HG02571 (cell line): Measurements from ENCODE around the gene BCKDK.
"Not testable (repeated sequence)": the region's sequence is repeated elsewhere in the genome, so short reads cannot be mapped to it uniquely, and the experiment has no call there.

ENCODE experiments used
- ATAC-seq: cut with Tn5 transposase; IDR thresholded peaks from one replicate; pipeline ENCODE4 v1.9.1; 2021; ENCODE audit warnings: mild to moderate bottlenecking, moderate library complexity; ENCODE audit not compliant: unreplicated experiment

Gene BCKDK

DNA sequence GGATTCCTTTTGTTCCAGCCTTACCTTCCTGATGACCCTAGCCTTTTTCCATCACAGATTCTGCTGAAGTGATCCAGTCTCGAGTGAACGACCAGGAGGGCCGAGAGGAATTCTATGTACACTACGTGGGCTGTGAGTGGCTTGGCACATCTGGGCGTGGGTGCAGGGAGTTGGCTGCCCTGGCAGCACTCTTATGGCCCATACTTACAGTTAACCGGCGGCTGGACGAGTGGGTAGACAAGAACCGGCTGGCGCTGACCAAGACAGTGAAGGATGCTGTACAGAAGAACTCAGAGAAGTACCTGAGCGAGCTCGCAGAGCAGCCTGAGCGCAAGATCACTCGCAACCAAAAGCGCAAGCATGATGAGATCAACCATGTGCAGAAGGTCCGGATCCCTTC is 11.9 kb downstream of the BCKDK start:
- ATAC-seq: no peak

DNA sequence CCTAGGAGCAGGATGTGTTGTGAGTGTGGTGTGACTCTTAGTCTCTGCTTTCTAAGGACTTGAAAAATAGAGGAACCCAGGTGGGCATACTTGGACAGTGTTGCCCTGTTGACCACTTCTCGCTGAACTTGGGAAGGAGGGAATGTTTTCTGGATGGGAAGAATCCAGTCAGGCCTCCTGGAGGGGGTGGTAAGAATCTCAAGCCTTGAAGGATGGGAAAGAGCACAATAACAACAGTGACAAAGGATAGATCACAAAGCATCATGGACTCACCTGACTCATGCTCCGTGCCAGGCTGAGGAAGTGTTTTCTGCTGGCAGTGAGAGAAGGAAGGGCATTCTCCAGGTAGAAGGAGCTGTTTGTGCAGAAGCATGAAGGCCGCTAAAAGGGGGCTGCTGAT is 17.7 kb downstream of the BCKDK start:
- ATAC-seq: no peak

DNA sequence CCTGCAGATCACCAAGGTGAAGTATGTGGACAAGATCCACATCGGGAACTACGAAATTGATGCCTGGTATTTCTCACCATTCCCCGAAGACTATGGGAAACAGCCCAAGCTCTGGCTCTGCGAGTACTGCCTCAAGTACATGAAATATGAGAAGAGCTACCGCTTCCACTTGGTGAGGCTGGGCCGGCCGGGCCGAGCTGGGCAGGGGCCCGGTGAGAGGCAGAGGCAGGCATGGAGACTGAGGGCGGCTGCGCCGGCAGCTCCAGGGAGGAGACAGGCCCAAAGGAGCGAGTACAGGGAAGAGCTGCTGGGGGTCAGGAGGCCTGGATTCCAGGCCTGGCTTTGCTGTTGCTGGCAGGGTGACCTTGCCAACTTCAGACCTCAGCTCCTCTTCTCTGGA is 19.0 kb downstream of the BCKDK start:
- ATAC-seq: no peak

DNA sequence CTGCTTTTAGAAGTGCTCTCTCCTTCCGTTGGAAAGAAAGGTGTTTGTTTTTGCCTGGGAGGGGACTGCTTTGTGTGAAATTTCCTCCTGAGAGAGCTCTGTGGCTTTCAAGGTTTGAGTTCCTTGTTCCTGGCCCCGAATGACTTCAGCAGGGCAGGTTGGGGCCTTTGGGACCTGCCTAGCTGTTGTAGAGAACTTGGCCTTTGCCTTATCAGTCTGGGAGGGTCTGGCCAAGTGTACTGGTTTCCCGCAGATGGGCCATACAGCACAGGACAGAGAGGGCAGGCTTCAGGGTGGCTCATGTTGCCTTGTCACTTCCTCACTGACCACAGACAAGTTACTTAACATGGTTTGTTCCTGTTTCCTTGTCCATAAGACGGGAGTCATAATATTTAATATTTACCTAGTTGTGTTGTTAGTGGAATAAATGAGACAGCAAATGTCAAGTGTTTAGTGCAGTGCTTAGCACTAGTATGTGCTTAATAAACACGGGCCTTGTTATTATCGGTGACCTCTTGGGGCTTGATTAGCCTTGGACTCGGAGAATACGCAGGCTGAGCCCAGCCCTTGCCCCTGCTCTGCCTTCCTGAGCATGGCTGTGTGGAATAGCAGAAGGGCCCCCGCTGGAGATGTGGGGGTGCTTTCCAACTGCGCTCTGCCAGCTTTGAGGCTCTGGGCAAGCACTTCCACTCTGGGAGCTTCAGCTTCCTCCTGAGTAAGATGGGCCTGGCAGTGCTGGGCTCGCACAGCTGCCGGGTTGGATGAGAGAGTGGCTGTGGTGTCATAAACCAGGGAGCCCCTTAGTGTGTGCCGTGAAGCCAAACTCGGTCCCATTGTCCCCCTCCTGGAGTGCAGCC is 20.8 kb downstream of the BCKDK start:
- no peak for ATAC-seq

DNA sequence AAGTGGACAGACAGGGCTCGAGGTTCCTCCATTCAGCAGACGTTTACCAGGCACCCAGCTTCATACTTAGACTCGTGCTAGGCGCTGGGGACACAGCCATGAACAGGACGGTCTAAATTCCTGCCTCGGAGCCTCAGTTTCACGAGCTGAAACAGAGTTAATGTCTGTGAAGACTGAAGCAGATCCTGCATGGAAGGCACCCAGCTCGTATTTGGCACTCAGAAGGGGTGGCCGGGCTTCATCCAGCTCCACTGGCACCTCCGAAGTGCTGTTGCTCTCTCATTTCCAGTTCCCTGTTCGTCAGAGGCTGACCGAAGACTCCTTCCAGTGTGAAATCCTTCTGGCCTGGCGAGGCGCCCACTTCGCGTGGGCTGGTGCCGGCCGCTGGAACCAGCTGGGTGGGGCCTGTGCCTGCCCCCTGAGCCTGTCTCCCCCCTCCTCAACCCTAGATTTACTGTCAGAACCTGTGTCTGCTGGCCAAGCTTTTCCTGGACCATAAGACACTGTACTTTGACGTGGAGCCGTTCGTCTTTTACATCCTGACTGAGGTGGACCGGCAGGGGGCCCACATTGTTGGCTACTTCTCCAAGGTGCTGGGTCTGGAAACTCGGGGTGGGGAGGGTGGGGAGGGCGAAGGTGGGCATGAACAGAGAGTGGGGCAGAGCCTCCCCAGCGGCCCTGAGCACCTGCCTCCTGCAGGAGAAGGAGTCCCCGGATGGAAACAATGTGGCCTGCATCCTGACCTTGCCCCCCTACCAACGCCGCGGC is 21.6 kb downstream of the BCKDK start:
- ATAC-seq: no peak

DNA sequence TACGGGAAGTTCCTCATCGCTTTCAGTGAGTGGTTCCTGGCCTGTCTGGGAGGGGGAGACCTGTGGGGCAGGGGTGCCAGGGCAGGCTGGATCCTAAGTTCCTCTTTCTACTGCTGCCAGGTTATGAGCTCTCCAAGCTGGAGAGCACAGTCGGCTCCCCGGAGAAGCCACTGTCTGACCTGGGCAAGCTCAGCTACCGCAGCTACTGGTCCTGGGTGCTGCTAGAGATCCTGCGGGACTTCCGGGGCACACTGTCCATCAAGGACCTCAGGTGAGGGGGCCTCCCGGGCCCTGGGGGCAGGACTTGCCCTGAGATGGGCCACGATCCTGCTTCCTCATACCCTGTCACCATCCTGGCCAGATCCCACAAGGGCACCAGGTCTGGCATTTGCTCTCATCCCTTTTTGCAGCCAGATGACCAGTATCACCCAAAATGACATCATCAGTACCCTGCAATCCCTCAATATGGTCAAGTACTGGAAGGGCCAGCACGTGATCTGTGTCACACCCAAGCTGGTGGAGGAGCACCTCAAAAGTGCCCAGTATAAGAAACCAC is 22.2 kb downstream of the BCKDK start:
- ATAC-seq: no peak

DNA sequence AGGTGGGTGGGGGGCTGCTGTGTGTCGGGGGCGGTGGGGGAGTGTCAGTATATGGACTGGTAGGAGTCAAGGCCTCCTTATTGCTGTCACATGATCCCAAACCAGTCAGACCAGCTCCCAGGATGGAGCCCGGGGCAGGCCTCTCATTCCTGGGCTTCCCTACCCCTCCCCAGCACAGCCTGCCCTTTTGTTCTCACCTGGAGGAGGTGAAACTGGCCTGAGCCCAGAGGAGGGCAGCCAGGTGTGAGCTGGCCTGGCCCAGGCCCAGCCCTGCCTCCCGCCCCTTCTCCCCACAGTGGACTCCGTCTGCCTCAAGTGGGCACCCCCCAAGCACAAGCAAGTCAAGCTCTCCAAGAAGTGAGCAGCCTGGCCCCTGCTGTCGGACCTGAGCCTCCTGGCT is 22.7 kb downstream of the BCKDK start:
- ATAC-seq: no peak

DNA sequence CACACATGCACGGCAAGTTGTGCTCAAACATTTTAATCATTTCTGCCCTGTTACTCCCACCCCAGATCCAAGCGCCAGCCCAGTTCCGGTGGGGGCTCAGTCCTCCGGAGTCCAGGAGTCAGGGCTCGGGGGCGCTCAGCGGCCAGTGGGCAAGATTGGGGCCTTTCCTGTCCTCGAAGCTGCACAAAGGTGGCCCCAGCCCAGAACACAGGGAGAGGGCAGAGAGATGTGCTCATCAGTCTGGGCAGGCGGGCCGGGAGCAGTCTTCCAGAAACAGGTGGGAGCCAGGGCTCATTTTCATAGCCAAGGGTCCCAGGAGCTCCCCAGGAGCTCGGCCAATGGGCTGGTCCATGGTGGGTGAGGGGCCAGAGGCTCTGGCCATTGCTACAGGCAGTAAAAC is 23.2 kb downstream of the BCKDK start:
- no peak for ATAC-seq

DNA sequence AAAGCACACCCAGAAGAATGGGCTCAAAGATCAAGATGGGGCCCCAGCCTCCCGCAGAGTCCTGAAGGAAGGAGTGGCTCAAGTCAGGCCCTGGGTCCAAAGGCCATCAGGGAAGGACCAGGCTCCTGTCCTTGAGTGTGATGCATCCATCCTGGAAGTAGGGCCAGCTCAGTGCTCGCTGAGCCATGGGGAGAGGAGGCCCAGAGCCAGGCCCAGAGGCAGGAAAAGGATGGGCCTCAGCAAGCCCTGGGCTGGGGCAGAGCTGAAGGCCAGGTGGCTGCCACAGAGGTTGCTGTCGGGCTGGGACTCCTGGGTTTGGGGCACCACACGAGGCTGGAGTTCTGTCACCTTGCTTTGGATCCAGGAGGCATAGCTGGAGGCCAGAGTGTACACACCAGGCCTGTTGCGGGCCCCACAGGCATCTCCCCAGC is 23.7 kb downstream of the BCKDK start:
- no peak for ATAC-seq

DNA sequence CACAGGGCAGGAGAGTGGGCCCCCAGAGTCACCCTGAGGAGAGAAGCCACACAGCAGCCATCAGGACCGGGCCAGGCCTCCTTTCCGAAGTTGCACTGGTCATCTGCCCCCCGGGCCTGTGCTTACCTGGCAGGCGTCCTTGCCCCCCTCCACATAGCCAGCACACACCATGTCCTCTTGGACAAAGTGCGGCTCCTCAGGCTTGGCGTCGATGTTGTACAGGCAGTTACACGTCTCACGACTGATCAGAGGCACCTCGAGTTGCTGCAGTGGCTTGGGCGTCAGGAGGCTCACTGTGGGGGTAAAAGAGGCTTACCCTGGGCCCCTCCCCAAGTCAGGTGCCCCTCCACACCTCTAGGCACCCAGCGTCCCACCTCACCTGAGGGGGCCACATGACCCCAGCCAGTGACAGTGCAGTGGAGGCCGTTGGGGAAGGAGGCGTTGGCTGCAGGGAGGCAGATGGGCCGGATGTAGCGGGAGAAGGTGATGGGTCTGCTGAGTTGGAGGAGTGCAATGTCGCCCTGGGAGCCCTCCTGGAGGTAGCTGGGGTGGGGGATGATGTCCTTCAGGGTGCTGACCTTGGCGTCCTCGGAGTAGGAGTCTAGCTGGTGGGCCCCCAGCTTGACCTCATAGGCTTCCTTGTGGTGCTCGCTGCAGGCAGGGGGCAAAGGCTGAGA is 24.3 kb downstream of the BCKDK start:
- no peak for ATAC-seq

DNA sequence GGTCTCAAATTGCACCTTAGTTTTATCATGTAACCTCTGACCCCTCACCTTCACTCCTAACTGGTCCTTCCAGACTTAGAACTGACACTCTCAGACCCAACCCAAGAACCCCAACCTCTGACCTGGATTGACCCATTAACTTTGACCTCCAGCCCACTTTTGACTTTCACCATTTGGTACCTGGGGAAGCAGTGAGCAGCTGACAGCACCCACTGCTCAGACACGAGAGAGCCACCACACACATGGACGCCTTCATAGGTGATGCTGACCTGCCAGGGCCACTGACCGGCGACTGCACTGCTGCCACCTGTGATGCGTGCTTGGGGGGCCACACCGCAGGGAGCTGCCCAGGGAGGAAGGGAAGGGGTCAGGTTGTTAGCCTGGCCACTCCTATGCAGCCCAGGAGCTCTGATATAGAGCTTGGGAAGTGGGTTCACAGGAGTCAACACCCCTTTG is 24.9 kb downstream of the BCKDK start:
- no peak for ATAC-seq

DNA sequence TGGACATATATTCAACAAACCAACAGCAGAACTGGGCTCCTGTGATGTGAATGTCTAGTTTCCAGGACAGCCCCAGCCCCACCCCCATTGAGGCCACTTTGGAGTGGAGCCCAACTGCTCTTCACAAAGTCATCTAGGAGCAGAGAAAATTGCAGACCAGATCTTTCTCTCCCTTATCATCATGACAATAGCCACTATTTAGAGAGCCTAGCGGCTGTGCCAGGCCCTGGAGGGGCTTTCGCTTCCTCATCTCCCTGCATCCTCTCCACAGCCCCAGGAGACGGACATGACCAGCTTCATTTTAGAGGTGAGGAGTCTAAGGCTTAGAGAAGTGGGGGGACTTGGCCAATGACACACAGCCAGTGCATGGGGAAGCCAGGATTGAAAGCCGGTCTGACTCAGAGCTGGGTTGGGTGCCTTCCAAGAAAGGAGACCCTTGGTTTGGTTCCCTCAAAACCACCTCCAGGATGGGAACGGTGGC is 25.9 kb downstream of the BCKDK start:
- no peak for ATAC-seq

DNA sequence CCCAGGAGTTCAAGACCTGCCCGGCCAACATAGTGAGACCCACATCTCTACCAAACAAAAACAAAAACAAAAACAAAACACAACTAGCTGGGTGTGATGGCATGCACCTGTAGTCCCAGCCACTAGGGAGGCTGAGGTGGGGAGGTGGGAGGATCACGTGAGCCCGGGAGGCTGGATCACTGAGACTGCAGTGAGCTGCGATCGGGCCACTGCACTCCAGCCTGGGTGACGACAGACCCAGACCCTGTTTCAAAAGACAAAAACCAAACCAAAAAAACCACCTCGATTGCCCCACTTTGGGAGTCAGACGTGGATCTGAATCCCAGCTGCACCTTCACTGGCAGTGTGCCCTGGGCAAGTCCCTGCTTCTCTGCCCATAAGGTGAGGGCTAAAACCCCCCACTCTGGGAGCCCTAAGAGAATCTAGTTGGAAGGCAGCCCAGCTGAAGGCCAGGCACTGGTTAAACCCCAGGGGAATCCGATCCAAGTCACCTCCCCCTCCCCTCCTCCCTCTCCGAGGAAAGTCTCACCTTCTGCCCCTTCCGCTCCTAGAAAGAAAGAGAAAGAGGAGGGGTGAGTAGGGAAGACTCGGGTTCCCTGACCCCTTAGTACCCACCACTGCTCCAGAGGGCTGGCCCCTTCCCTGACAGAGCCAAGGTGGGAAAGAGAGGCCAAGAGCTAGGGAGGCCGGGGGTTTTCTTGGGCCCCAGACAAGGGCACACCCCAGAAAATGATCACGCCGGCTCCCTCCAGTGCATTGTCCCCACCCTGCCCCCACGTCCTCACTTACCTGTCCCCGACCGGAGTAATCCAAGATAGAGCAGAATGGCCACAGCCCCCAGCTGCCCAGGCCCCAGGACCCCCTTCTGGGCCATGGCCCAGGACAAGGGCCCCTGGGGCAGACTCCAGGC is 26.7 kb downstream of the BCKDK start:
- ATAC-seq: no peak

DNA sequence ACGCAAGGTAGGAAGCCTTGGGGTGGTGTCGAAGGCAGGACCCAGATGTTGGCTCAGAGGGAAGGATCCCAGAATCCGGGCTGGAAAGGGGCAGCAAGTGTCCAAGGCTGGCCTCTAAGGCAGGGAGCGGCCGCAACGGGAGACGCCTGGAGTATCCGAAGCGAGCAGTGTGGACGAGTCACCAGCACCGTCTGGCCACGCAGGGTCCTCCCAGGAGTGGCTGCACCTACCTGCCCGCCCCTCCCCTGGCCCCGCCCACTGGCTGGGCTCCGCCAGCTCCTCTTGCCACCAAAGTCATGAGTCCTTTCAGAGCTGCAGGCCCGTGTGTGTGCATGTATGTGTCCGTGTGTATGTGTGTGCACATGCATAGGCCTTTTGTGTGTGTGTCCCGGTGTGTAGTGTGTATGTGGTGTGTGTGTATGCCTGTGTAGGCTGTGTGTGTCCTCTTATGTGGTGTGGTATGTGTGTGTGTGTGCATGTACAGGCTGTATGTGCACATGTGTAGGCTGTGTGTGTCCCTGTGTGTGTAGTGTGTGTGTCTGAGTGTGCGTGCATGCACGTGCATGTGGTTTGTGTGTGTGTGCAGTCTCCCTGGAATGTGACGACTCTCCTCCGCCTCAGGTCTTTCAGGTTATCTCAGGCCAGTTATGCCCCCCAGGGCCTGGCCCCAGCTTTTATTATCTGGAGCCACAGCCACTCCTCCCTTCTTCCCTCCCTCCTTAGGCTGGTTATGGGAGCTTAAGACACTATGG is 27.5 kb downstream of the BCKDK start, which contains the start of gene PRSS8:
TSS of gene PRSS8 (minus strand) at position 193 of the 752 bp plus-strand sequence. CDS start 229 bp downstream, outside the sequence.
- no peak for ATAC-seq

DNA sequence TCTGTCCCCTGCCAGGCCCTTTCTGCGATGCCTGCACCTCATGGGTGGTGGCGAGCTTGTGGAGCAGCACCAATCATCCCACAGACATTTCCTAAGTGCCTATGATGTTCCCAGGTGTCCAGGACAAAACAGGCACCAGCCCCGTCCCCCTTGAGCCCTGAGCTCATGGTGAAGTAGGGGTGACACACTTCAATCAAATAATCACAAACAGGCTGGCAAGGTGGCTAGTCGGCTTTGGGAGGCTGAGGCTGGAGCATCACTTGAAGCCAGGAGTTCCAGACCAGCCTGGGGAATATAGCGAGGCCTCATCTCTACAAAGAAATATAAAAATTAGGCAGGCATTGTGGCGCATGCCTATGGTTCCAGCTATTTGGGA is 28.1 kb downstream of the BCKDK start:
- no peak for ATAC-seq

DNA sequence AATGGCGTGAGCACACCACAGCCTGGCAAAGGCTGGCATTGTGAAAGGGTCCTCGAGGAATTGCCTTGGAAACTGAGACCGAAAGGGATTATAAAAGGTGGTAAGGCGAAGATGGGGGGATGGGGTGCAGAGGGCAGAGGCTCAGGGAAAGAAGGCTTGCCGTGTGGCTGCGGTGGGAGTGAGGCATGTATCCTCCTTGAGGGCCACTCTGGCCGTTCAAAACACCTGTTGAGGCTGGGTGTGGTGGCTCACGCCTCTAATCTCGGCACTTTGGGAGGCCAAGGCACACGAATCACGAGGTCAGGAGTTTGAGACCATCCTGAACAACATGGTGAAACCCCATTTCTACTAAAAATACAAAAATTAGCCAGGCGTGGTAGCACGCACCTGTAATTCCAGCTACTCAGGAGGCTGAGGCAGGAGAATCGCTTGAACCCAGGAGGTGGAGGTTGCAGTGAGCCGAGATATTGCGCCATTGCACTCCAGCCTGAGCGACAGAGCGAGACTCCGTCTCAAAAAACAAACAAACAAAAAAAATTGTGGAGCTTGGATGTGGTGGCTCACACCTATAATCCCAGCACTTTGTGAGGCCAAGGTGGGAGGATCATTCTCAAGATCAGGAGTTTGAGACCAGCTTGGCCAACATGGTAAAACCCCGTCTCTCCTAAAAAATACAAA is 28.8 kb downstream of the BCKDK start:
- not testable (repeated sequence) for ATAC-seq

DNA sequence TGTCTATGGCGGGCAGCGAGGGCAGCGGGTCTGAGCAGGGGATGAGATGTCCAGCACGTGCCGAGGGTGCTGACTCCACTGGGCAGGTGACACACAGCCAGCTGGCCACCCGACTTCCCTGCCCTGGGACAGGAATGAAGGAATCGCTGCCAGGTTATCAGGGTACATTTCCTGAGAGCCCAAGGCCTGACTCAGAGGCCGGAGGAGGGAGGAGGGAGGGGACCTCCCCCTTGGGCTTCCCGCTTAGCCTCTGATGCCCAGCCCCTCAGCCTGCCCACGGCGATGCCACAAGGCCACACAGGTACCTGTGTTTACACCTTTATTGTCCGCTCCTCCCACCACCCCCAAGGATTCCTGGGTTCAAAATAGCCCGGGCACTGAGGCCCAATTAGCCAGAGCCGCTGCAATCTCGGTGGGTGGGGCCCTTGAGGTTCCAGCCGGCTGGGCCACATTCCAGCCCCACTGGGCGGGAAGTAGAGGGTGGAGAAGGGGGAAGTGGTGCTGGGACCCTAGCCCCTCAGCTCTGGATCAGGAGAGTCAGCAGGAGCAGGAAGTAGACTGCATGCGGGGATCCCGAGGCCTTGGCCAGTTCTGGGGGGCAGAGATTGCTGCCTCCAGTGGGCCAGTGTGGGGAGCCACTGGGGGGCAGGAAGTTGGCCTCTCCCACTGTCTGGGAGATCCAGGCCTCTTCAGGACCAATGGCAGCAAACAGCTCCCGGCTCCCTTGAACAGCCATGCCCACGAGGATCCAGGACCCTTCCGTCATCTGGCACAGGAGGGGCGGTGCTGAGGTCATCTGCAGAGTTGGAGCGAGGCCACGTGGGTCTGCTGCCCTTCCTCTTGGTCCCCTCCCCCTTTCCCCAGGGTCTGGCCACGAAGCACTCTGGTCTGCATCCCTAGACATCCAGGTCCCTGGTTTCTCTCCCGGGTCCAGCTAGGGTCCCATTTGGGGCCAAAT is 30.7 kb downstream of the BCKDK start:
- ATAC-seq: no peak

DNA sequence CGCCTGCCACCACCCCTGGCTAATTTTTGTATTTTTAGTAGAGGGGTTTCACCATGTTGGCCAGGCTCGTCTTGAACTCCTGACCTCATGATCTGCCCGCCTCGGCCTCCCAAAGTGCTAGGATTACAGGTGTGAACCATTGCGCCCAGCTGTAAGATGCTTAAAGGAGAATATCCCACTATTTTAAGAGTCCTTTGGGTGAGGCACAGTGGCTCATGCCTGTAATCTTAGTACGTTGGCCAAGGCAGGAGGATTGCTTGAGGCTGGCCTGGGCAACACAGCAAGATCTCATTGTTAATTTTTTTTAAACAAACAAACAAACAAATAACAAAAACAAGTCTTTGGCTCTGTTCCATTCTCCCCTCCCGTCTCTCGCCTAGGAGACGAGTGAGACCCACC is 32.9 kb downstream of the BCKDK start:
- ATAC-seq: not testable (repeated sequence)
